Muscle layer of duodenum (tissue), 2 donors: ENCODE data around the gene HOXB9.
A peak's percentile ranks its signal among the peaks of the same experiment; 100 is the strongest.

Experiments used
- H3K27ac ChIP-seq: one replicate; pipeline ENCODE4 v1.7.0; 2013; ENCODE audit warnings: mild to moderate bottlenecking, low read length
- H3K27me3 ChIP-seq: one replicate; pipeline ENCODE4 v1.7.0; 2013; ENCODE audit warnings: low read depth, mild to moderate bottlenecking, control low read depth, low read length
- H3K36me3 ChIP-seq, 2 donors: one replicate each; pipeline ENCODE4 v1.7.0; 2013; ENCODE audit warnings: low read length in 2 of 2, control low read depth in 1 of 2, mild to moderate bottlenecking in 1 of 2; ENCODE audit not compliant: insufficient read depth in 2 of 2, control insufficient read depth in 1 of 2
- H3K4me1 ChIP-seq, 2 donors: one replicate each; pipeline ENCODE4 v1.7.0; 2013; ENCODE audit warnings: low read length in 2 of 2, mild to moderate bottlenecking in 2 of 2, control low read depth in 1 of 2, moderate library complexity in 1 of 2; ENCODE audit not compliant: insufficient read depth in 2 of 2, control insufficient read depth in 1 of 2
- H3K4me3 ChIP-seq, 2 donors: one replicate each; pipeline ENCODE4 v1.7.0; 2013; ENCODE audit warnings: low read length in 2 of 2, low read depth in 1 of 2, mild to moderate bottlenecking in 1 of 2
- H3K9me3 ChIP-seq, 2 donors: one replicate each; pipeline ENCODE4 v1.7.0; 2013; ENCODE audit warnings: low read length in 2 of 2, control low read depth in 1 of 2, mild to moderate bottlenecking in 1 of 2; ENCODE audit not compliant: control insufficient read depth in 1 of 2
- donor health status: healthy.

Gene HOXB9

DNA sequence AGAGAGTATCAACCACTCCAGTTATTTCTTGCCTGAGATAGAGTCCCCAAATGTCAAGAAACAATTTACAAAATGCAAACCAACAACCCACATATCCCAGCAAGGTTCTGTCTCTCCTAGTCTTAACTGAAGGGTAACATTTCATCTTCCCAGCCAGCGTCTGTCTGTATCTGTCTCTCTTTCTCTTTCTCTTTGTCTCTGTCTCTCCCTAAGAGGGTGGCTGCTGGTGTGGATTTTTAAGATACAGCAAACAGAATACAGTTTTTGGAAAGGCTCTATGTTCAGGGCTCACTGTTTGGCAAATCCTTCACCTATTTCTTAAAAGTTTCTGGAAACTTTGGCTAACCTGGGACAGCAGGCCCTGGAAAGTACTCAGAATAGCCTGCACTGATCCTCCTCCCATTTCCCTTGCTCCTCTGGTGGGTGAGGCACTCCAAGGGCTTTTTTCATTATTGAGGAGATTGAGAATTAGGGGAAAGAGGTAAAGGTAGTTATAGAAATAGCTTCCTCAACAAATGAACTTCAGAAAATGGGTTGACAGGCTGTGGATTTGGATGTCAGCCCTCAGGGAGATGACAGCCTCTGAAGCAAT is 54.2 kb downstream of the HOXB9 start:
- Histone ChIP-seq H3K4me3 (peak overlapping the region; percentile 55 to 62), H3K36me3 (no peaks in the 10 kb centered on the region), H3K27ac (peak overlapping the region; percentile 90), H3K27me3 (peaks cover 12% of the 10 kb centered on the region), H3K9me3 (no peaks in the 10 kb centered on the region), H3K4me1 (peaks cover 14 to 67% of the 10 kb centered on the region in 2 donors)
